Lower leg skin (tissue), 4 donors: ENCODE measurements around the gene RAI2. TPM values are rescaled to one million over a fixed set of nuclear protein-coding genes. Genes with fewer than 3 reads are reported as not detected.

Experiments used
- DNase-seq, 2 donors: peaks; one replicate each; pipeline ENCODE4 v3.0.0-alpha.2; 2019; ENCODE audit warnings: low spot score in 2 of 2
- H3K4me3 ChIP-seq: fragments of 200-600 bp; sonication (generic); 2 replicates; pipeline ENCODE4 v1.5.1; 2017; ENCODE audit warnings: mild to moderate bottlenecking, low read depth; ENCODE audit not compliant: poor library complexity, severe bottlenecking
- CTCF ChIP-seq, 3 donors: fragments of 450-650 bp; IDR thresholded peaks; one replicate each; pipeline ENCODE4 v1.5.1; 2016; ENCODE audit warnings: antibody characterized with exemption in 3 of 3, mild to moderate bottlenecking in 3 of 3, moderate library complexity in 2 of 3
- POLR2A ChIP-seq, 2 donors: fragments of 450-650 bp; IDR thresholded peaks; one replicate each; pipeline ENCODE4 v1.6.1; 2016 to 2017; ENCODE audit warnings: antibody characterized with exemption in 2 of 2, mild to moderate bottlenecking in 1 of 2, moderate library complexity in 1 of 2
- WGBS, 2 donors: methylation state at CpG; one replicate each; pipeline ENCODE4 v1.1.5; 2018; 5-methylcytosine and 5-hydroxymethylcytosine counted together
- intact Hi-C: fragments of 100-400 bp; cut with DNase I; formaldehyde crosslinking; loops from one replicate; pipeline ENCODE4 v1.15.0; 2023; ENCODE audit warnings: low total_unique reads
- total RNA-seq, 4 donors: library from RNA; depleted of rRNA; stranded (reverse); fragments of >200 nt; gene quantifications; one replicate each; pipeline ENCODE4 v1.1.0, GENCODE V29; 2016

The RAI2 gene
- total RNA-seq, 4 donors from 2014 or later: 3.9 to 13.3 (median 8.8) TPM

GRCh38 chrX:17767734-17768133 is 93.4 kb downstream of the RAI2 start:
- TF ChIP-seq CTCF (IDR thresholded peaks at IDR 0.05) (no peak), POLR2A (IDR thresholded peaks at IDR 0.05) (no peak)
- 0 to 31% methylated on average over 1 of the region's 1 CpG for WGBS, 2 donors
- H3K4me3 ChIP-seq: no peak overlapping the region
- no peak for DNase-seq
- intact Hi-C loops: no loop called here

DNA sequence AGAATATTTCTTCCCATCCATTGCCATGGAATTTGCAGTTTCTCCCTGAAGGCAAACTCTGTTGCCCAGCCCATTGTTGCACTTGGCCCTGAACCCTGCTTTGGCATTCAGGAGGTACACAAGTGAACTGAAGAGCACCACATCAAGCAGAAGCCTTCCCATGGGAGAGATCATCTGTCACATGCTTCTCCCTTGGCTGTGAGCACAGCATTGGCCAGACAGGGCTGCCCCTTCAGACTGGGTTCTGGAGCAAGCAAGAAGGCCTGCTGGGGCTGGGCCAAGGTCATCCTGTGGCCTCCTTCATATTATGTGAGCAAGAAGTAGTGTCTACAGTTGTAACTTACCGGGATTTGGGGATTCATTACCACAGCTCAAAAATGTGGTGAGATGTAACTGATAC is 101.1 kb downstream of the RAI2 start:
- DNase-seq: no peak
- intact Hi-C loops: no loop called here
- TF ChIP-seq POLR2A (IDR thresholded peaks at IDR 0.05) (no peak), CTCF (IDR thresholded peaks at IDR 0.05) (no peak)
- no peak overlapping the region for H3K4me3 ChIP-seq
- 67 to 83% methylated on average over 1 of the region's 1 CpG for WGBS, 2 donors

DNA sequence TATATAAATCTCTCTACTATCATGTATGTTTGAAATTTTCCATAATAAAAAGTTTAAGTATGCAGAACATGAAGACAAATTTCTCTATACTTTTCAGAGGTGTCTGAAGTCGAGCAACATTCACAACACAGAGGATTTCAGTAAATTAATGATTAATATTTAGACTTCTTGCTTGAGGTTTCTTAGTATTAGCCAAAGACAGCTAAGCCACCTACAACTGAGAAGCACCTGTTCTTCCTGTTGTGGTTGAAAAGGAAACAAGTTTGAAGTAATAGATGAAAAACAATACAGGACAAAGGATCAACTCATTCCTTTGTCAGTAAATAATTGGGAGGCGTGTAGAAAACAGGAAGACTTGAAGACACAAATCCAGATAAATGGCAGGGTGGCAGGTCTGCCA is 102.7 kb downstream of the RAI2 start:
- TF ChIP-seq CTCF (IDR thresholded peaks at IDR 0.05): no peak
- no peak for TF ChIP-seq POLR2A (IDR thresholded peaks at IDR 0.05)
- WGBS, 2 donors: 69 to 81% methylated on average over 2 of the region's 2 CpGs
- intact Hi-C loops: no loop called here
- H3K4me3 ChIP-seq: no peak overlapping the region
- no peak for DNase-seq

DNA sequence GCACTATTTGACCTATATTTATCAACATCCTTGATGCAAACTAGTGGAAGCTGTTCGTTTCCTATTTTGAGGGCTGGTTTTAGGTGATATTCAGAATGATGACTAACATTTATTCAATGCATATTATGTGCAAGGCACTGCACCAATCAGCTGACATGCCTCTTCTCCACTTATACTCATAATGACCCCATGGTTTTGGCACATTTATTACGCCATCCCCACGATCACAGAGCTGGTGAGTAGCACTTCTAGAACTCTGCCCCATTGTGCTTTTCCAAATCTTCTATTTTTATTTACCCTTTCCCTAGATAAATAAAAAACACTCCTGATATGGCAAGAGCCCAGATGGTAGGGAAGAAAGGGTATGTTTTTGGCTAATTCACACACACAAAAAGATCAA is 110.7 kb downstream of the RAI2 start:
- TF ChIP-seq CTCF (IDR thresholded peaks at IDR 0.05) (no peak), POLR2A (IDR thresholded peaks at IDR 0.05) (no peak)
- intact Hi-C loops: no loop called here
- DNase-seq: no peak
- WGBS, 2 donors: 75 to 91% methylated on average over 3 of the region's 3 CpGs
- no peak overlapping the region for H3K4me3 ChIP-seq

Other genes starting within 250 kb of the RAI2 start
- 10 to 100 TPM in 1 of 4 donors, 1 to 10 TPM in 3; 3.2 to 11.6 (median 5.6) TPM for gene SCML1, start 123.8 kb downstream of the RAI2 start, total RNA-seq